Hindlimb muscle (tissue), 1 donor: Measurements from ENCODE around the gene STIL. TPM values are rescaled to one million over a fixed set of nuclear protein-coding genes. Genes with fewer than 3 reads are reported as not detected.
"Not testable (repeated sequence)": the region's sequence is repeated elsewhere in the genome, so short reads cannot be mapped to it uniquely, and the experiment has no call there.

Experiments
- DNase-seq: peaks from one replicate; pipeline ENCODE4 v3.0.0-alpha.2; 2013
- polyA plus RNA-seq: library from polyadenylated mRNA; unstranded; fragments of 120-200 nt; gene quantifications from one replicate; pipeline ENCODE4 v1.2.1, GENCODE V29; 2013; ENCODE audit not compliant: insufficient read length

Gene STIL
- polyA plus RNA-seq, 1 donor, result 3.9 TPM

DNA sequence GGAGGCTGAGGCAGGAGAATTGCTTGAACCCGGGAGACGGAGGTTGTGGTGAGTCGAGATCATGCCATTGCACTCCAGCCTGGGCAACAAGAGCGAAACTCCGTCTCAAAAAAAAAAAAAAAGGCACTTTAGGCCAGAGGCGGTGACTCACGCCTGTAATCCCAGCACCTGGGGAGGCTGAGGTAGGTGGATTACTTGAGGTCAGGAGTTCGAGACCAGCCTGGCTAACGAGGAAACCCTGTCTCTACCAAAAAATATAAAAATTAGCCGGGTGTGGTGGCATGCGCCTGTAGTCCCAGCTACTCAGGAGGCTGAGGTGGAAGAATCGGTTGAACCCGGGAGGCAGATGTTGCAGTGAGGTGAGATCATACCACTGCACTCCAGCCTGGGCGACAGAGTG lies 6.0 kb upstream of the STIL start:
- DNase-seq, result not testable (repeated sequence)

DNA sequence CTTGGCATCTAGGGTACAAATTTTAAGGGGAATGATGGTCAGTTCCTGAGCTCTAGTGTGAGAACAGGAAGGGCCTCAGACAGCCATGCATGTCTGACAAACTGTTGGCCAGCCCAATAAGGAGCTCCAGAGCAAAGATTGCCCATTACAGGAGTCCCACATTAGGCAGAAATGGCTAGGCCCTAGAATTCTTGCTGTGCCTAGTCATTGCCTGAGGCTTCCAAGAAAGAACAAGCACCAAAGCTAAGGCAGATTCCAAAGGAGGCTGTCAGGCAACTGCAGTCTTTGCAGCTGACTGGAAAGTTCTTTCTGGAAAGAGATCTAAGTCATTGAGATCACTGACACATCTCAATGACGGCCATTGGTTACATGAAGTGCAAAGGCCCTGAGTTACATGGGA lies 3.9 kb upstream of the STIL start:
- no peak for DNase-seq

DNA sequence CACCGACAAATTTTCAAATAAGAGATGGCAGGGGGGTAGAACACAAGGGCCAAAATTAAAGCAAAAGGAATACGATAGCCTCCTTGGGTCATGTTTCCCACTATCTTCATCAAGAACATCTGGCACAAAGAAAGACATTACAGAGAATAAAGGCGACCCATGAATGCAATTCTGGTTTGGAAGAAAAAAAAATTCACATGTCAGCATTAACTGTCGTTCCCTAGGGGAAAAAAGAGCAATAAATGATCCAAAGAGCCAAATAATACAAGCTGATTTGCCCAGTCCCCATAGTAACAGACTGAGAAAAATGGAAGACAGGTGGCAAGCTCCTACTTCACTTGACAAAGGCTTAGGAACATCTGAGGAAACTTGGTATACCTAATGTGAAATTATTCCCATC lies 4.5 kb downstream of the STIL start:
- no peak for DNase-seq

DNA sequence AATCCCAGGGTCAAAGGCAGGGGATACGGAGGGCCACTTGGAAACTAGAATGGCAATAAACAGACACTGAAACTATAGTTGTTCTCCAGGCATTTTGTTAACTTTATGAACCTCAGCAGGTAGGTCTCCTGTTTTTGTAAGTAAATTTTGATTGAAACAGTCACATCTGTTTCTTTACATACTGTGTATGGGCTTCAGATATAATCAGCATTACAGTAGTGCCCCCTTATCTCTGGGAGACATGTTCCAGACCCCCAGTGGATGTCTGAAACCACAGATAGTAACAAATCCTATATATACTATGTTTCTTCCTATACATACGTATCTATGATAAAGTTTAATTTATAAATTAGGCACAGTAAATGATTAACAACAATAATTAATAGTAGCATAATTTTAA lies 11.5 kb downstream of the STIL start:
- DNase-seq, result no peak

- DNase-seq, result no peak
These were observed 15.8 kb downstream of the STIL start for GRCh38 chr1:47298025-47298699.

DNA sequence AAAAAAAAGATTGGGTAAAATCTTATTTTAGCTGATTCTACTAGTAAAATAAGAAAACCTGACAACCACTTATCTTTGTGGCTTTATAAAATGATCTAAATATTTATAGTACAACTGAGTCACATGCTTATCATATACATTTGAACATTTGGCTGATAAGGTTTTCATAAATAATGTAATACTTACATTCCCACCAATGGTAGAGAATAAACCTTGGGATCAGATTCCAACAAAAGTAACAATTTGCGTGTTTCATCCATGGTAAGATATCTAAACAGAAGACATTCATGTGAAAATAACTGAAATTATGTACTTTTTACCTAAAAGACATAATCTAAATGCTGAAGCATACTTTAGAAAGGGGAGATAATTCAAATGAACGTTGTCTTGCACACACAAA lies 18.4 kb downstream of the STIL start:
- no peak for DNase-seq

DNA sequence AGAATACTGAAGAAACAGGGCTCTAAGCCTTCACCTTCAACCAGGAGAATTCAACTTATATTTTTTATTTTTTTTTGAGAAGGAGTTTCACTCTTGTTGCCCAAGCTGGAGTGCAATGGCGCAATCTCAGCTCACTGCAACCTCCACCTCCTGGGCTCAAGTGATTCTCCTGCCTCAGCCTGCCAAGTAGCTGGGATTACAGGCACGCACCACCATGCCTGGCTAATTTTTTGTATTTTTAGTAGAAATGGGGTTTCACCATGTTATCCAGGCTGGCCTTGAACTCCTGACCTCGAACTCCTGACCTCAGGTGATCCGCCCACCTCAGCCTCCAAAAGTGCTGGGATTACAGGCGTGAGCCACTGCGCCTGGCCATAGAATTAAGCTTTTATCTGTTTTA lies 19.1 kb downstream of the STIL start:
- DNase-seq, result not testable (repeated sequence)

DNA sequence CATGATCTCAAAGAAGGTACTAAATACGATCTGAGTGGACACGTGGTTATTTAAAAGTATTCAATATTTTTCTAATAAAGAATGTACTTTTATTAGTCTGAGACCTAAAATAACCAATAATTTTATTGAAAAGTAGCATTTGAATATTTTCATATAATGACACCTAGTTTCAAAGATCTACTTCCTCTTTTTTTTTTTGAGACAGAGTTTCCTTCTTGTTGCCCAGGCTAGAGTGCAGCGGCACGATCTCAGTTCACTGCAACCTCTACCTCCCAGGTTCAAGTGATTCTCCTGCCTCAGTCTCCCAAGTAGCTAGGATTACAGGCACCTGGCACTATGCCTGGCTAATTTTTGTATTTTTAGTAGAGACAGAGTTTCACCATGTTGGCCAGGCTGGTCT lies 25.8 kb downstream of the STIL start:
- not testable (repeated sequence) for DNase-seq

- DNase-seq, result no peak
These were observed 33.8 kb downstream of the STIL start for GRCh38 chr1:47280142-47280541.

GRCh38 chr1:47276850-47277249 lies 37.1 kb downstream of the STIL start:
- no peak for DNase-seq

GRCh38 chr1:47275811-47276210 lies 38.1 kb downstream of the STIL start:
- DNase-seq, result not testable (repeated sequence)

GRCh38 chr1:47265529-47265928 lies 48.4 kb downstream of the STIL start:
- DNase-seq, result not testable (repeated sequence)

DNA sequence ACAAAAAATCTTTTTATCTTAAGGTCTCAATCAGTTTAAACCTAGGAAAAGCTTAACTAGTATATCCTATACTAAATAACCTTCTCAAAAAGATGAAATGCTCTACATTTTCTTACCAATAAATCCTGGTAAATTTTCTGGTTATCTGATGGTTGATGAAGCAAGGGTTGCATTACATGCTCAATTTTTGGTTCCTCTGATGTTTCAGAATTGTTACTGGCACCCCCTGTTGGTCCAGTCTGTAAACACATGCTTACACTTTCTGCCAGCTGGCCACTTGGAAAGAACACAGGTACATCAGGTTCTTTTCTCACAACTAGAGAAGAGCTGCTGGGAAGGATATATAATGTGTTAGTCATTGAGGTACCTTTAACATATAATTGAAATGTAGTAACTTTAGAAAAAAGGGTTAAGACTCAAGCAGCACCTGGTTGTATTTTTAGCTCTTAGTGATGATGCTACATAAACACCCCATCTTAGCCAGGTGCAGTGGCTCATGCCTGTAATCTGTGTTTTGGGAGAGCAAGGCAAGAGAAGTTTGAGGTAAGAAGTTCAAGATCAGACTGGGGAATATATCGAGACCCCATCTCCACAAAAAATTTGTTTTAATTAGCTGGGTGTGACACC lies 51.0 kb downstream of the STIL start:
- DNase-seq, result no peak

DNA sequence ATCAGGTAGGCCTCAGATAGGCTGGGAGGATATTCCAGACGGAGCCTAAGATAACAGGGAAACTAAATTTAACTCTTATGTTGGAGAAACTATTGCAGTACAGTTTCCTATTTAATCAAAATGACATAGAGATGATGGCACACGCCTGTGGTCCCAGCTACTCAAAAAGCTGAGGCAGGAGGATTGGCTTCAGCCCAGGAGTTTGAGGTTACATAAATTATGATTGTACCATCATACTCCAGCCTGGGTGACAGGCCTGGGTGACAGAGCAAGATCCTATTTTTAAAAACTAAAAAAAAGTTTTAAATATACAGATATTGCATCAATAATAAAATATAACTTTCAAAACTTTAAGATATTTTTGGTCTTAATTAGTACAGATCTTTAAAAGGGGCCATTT lies 56.7 kb downstream of the STIL start:
- no peak for DNase-seq

DNA sequence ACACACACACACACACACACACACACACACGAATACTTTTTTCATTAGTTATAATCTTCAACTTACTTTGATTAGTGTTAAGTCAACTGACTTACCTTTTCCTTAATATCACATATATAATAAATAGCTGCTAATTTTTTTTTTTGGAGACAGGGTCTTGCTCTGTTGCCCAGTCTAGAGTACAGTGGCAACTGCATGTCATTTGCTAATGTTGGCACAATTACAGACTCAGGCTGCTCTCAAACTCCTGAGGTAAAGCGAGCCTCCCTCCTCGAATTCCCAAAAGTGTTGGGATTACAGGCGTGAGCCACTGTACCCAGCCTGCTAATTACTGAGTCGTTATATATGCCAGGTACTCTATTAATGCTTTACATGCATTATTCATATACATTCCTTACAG lies 61.2 kb downstream of the STIL start:
- DNase-seq, result no peak

DNA sequence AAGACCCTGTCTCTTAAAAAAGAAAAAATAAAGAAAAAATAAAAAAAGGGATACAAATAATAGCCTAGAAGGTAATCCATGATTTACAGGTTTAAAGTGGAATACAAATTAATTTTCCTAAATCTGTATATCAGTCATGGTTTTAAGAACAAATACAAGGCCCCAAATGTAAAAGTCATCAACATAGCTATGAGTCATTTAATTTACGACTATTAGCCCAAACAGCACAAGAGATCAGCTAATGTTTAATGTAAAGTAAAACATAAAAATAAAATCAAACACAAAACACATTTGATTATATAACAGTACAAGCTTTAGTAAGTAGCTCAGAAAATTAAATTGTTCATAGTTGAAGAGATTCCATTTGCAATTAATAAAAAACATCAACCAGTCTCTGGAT lies 61.6 kb downstream of the STIL start:
- no peak for DNase-seq

GRCh38 chr1:47249755-47250154 lies 64.2 kb downstream of the STIL start:
- no peak for DNase-seq

DNA sequence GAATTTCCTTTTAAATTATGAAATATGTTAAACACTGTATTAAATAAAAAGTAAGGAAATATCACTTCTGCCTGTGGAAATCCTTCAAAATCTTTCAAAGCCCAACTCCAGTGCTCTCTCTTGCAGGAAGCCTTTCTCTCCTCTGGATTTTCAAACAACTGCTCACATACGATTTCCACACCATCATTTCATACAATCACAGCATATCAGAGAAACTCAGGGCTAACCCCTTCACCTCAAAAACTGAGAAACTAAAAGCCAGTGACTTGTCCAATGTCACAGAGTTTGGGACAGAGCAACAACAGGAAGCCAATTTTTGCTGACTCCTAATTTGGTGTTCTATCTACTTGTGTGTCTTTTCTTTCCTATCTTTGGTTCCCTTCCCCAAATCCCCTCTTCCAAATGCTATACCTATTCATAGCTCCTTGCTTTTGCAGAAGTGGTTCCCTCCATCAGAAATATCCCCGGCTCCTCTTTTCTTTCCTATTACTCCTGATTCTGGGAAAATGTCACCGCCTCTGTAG lies 69.5 kb downstream of the STIL start:
- DNase-seq, result no peak

- no peak for DNase-seq
These were observed 70.0 kb downstream of the STIL start for GRCh38 chr1:47243910-47244309.

GRCh38 chr1:47241114-47242113 lies 72.5 kb downstream of the STIL start:
- DNase-seq, result no peak

- no peak for DNase-seq
These were observed 74.9 kb downstream of the STIL start for GRCh38 chr1:47238935-47239592.

GRCh38 chr1:47235806-47236205 lies 78.1 kb downstream of the STIL start:
- DNase-seq, result no peak
